Kidney epithelial cell (primary cell): ENCODE data around the gene PRKG2. TPM values are rescaled to one million over a fixed set of nuclear protein-coding genes. Genes with fewer than 3 reads are reported as not detected.
A peak's percentile ranks its signal among the peaks of the same experiment; 100 is the strongest.

ENCODE experiments used
- DNase-seq: peaks from one replicate; pipeline ENCODE4 v3.0.0-alpha.2; 2010; ENCODE audit warnings: low read depth
- H3K27me3 ChIP-seq: 2 replicates; pipeline ENCODE4 v1.6.0; 2011; ENCODE audit warnings: low read length; ENCODE audit not compliant: control insufficient read depth, insufficient read depth
- H3K36me3 ChIP-seq: 2 replicates; pipeline ENCODE4 v1.5.1; 2011; ENCODE audit warnings: low read length; ENCODE audit not compliant: control insufficient read depth, insufficient read depth
- H3K4me3 ChIP-seq: 2 replicates; pipeline ENCODE4 v1.5.1; 2011; ENCODE audit warnings: low read depth, mild to moderate bottlenecking, control low read depth, low read length
- total RNA-seq: library from RNA; depleted of rRNA; stranded (reverse); fragments of >200 nt; gene quantifications from 2 replicates; pipeline ENCODE4 v1.2.3, GENCODE V29; 2015
- TF ChIP-seq, protein P1 (sequence below): IDR thresholded peaks from 2 replicates; pipeline ENCODE4 v1.5.1; 2011; ENCODE audit warnings: mild to moderate bottlenecking, moderate library complexity, low read length, control low read depth, inconsistent platforms; ENCODE audit not compliant: insufficient read depth, poor library complexity, severe bottlenecking

Gene PRKG2
- total RNA-seq, 1 donor from 2014 or later, result 2.3 TPM

DNA sequence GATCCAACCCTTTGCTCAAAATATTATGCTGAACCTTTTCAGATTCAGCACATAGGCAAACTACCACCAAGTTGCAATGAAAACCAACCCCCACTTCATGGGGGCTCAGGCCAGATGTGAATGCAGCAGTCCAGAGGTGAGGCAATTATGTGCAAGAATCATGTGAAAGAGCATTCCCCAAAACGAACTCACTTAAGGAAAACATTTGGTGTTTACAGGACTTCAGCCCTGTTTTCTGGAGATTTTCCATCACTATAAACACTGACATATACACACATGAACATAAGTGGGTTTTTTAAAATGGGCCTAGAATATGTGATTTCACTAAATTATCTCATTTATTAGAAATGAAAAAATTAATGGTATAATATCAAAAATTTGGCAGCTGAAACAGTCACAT is 153.0 kb downstream of the PRKG2 start:
- no peak overlapping the region for H3K4me3 ChIP-seq
- no peak for DNase-seq
- no peaks in the 10 kb centered on the region for H3K27me3 ChIP-seq
- no peaks in the 10 kb centered on the region for H3K36me3 ChIP-seq
- TF ChIP-seq, protein P1, sequence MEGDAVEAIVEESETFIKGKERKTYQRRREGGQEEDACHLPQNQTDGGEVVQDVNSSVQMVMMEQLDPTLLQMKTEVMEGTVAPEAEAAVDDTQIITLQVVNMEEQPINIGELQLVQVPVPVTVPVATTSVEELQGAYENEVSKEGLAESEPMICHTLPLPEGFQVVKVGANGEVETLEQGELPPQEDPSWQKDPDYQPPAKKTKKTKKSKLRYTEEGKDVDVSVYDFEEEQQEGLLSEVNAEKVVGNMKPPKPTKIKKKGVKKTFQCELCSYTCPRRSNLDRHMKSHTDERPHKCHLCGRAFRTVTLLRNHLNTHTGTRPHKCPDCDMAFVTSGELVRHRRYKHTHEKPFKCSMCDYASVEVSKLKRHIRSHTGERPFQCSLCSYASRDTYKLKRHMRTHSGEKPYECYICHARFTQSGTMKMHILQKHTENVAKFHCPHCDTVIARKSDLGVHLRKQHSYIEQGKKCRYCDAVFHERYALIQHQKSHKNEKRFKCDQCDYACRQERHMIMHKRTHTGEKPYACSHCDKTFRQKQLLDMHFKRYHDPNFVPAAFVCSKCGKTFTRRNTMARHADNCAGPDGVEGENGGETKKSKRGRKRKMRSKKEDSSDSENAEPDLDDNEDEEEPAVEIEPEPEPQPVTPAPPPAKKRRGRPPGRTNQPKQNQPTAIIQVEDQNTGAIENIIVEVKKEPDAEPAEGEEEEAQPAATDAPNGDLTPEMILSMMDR, result no peak

GRCh38 chr4:81061344-81061730 is 153.7 kb downstream of the PRKG2 start:
- Histone ChIP-seq H3K4me3 (no peak overlapping the region), H3K27me3 (no peaks in the 10 kb centered on the region), H3K36me3 (no peaks in the 10 kb centered on the region)
- TF ChIP-seq, protein P1, result no peak
- DNase-seq, result no peak

DNA sequence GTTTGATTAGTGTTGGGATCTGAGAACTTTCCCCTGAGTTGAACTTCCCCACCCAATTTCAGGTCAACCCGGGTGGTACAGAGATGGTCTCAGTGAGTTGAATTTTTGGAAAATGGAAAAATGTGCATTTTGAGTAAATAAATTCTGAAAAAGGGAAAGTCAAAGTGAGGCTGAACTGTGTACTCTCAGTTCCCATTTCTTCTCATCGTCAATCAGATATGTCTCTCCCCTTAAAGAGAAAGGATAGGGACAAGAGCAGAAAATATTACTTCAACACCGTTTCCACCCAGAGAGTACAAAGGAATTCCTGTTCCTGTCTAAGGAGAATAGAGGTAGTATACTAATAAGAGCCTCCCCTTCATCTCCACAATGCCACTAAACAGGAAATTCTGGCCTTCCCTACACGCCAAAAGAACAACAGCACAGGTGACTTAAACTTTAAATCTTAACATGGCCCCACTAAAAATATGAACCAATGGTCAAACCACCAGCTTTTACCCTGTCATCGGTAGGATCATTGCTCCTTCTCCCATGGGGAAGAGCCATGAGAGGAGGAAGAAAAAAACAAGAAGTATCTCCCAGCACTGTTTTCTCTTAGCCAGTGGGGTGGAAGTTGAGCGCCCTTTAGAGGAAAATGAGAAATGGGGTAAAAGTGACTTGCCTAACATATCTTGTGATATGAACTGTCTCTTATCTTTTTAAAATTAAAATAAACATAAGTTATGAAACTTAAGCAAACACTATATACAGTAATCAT is 154.3 kb downstream of the PRKG2 start:
- no peak overlapping the region for H3K4me3 ChIP-seq
- TF ChIP-seq, protein P1, result no peak
- no peak for DNase-seq

DNA sequence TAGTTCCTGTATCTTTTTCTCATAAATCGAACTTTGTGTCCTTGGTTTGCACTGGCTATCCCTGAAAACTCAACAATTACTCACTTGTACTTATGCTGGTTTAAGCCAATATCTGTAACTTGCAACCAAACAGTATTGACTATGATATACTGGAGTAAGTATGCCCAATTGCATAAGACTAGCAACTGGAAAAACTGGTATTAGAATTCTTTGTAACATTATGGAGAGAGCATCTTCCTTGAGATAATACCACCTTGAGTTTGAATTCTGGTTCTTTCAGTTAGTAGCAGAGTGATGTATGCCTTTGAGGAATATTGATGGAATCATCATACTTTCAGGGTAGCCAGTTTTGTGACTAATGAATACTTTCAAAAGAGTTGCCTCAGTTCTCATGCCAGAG is 156.4 kb downstream of the PRKG2 start:
- no peak for DNase-seq
- TF ChIP-seq, protein P1, result no peak
- Histone ChIP-seq H3K36me3 (no peaks in the 10 kb centered on the region), H3K27me3 (no peaks in the 10 kb centered on the region), H3K4me3 (no peak overlapping the region)

More for the DNA sequence above, 154.3 kb downstream of the PRKG2 start:
- no peaks in the 10 kb centered on the region for H3K27me3 ChIP-seq
- no peaks in the 10 kb centered on the region for H3K36me3 ChIP-seq

DNA sequence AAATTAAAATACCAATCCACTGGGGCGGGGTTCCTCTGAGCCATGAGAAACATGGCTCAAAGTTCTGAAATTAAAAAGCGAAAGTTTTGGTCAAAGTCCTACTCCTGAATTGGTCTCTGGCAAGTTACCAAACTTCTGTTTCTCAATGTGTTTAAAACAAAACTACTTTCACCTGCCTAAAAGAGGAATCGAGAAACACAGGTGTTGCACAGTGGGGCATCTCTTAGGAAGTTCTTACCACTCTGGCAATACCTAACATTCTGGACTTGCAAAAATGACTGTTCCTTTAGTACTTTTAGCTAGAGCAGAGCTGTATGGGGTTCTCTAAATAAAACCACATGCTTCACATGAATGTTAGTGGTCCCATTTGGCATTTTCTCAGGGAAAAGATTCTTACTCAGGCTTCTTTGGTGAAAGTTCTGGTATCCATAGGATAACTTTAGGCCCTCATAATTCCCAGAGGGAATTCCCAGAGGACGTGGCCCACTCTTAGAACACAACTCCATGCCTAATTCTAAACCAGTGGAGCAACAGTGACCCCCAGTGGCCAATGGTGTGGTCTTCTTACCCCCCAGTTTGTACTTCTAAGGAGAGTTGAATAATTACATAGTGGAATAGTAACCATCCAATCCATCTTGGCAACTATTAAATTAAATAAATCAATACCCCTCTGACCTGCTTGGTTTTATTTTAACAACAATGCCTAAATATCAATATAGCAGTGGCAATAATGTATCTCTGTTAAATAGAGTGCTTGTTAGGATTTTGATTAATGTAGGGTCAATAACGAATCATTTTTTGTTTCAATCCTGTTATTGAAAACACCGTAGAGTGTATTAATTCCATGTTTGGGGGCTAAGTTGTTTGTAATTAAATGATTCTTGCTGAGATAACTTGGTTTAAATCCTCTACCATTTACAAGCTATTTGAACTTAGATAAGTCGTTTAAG is 162.6 kb downstream of the PRKG2 start:
- TF ChIP-seq, protein P1, result peak; percentile 85
- Histone ChIP-seq H3K27me3 (no peaks in the 10 kb centered on the region), H3K4me3 (no peak overlapping the region), H3K36me3 (no peaks in the 10 kb centered on the region)
- no peak for DNase-seq
